IPS-18c (cell line): Measurements from ENCODE around the gene KIF14.
"Not testable (repeated sequence)": the region's sequence is repeated elsewhere in the genome, so short reads cannot be mapped to it uniquely, and the experiment has no call there.

Experiments used
- H3K4me3 ChIP-seq: 2 replicates; pipeline ENCODE4 v1.7.0; 2013; ENCODE audit warnings: low read depth, mild to moderate bottlenecking, low read length, moderate library complexity; ENCODE audit not compliant: insufficient read depth
- H3K9me3 ChIP-seq: one replicate; pipeline ENCODE4 v1.6.1; 2013; ENCODE audit warnings: mild to moderate bottlenecking, low read length, moderate library complexity; ENCODE audit not compliant: control insufficient read depth, insufficient read depth

KIF14 gene

GRCh38 chr1:200638073-200638472 is 17.5 kb upstream of the KIF14 start:
- Histone ChIP-seq H3K4me3 (no peak overlapping the region), H3K9me3 (no peaks in the 10 kb centered on the region)

DNA sequence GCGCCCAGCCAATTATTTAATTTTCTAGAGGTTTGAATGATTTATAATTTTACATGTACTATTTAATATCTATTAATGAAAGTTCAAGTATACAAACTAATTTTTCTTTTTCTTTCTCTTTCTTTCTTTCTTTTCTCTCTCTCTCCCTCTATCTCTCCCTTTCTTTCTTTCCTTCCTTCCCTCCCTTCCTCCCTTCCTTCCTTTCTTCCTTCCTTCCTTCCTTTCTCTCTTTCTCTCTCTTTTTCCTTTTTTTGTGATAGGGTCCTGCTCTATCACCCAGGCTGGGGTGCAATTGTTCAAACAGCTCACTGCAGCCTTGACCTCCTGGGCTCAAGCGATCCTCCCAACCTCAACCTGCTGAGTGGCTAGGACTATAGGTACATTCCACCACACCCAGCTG is 16.1 kb upstream of the KIF14 start:
- Histone ChIP-seq H3K4me3 (no peak overlapping the region), H3K9me3 (no peaks in the 10 kb centered on the region)

GRCh38 chr1:200634261-200635122 is 13.9 kb upstream of the KIF14 start:
- Histone ChIP-seq H3K9me3 (no peaks in the 10 kb centered on the region), H3K4me3 (no peak overlapping the region)

DNA sequence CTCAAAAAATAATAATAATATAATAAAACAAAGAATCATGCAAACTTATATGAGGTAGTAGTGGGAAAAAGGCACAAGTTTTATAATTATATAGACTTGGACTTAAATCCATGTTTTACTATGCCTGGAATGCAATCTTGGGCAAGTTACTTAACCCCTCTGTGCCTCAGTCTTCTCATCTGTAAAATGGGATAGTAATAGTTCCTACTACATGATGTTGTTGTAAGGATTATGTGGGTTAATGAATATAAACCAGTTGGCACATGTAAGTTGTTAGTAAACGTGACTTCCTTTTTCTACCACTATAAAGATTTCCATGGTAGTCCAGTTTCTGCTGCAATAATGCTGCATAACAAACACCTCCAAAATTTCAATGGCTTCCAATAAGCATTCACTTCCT is 10.8 kb upstream of the KIF14 start:
- Histone ChIP-seq H3K9me3 (no peaks in the 10 kb centered on the region), H3K4me3 (no peak overlapping the region)

DNA sequence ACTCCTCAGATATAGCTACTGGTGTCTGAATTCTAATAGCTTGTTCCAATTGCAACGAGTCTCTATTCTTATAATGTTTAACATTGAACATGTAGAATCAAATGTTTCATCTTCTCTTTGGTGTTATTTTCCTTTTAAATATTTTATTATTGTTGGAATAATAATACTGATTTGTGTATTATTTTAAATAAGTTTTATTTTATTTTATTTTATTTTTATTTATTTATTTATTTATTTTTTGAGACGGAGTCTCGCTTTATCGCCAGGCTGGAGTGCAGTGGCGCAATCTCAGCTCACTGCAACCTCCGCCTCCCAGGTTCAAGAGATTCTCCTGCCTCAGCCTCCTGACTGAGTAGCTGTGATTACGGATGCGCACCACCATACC is 10.0 kb upstream of the KIF14 start:
- not testable (repeated sequence) for H3K9me3 ChIP-seq

DNA sequence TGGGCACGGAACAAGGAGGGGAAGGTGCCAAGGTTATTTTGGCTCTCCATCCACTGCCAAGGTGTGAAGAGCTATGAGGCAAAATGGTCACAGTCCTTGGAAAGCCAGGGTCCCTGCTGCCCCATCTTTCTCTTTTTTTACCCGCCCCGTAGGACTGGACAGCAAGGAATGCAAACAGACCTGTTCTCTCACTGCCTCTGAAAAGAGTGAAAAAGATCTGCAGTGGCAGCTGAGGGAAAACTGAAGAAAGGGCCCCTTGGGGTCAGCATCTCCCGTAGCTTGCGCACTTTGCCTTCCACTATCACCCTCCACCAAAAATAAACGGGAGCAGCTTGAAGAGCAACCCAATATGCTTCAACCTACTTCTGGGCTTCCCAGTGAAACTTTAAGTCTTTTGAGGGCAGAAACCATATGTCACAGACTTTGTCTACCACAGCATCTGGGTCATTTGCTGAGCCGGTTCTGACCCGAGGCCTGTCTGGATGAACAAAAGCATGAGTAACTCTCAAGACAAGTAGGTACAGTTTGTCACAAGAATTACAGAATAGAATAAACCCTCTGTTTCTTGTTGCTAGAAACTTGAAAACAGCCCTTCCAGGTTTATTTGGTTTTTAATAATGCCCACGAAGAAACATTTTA is 9.4 kb upstream of the KIF14 start:
- H3K4me3 ChIP-seq, result no peak overlapping the region
- H3K9me3 ChIP-seq, result no peaks in the 10 kb centered on the region

More for the DNA sequence above, 10.0 kb upstream of the KIF14 start:
- not testable (repeated sequence) for H3K4me3 ChIP-seq

- Histone ChIP-seq H3K4me3 (no peak overlapping the region), H3K9me3 (no peaks in the 10 kb centered on the region)
These were observed 7.8 kb upstream of the KIF14 start for GRCh38 chr1:200628223-200628881.

GRCh38 chr1:200627575-200628222 is 7.1 kb upstream of the KIF14 start:
- H3K9me3 ChIP-seq, result no peaks in the 10 kb centered on the region
- no peak overlapping the region for H3K4me3 ChIP-seq

- H3K4me3 ChIP-seq, result no peak overlapping the region
- no peaks in the 10 kb centered on the region for H3K9me3 ChIP-seq
These were observed 6.4 kb upstream of the KIF14 start for GRCh38 chr1:200626853-200627534.

GRCh38 chr1:200625381-200625824 is 4.9 kb upstream of the KIF14 start:
- Histone ChIP-seq H3K4me3 (no peak overlapping the region), H3K9me3 (no peaks in the 10 kb centered on the region)

DNA sequence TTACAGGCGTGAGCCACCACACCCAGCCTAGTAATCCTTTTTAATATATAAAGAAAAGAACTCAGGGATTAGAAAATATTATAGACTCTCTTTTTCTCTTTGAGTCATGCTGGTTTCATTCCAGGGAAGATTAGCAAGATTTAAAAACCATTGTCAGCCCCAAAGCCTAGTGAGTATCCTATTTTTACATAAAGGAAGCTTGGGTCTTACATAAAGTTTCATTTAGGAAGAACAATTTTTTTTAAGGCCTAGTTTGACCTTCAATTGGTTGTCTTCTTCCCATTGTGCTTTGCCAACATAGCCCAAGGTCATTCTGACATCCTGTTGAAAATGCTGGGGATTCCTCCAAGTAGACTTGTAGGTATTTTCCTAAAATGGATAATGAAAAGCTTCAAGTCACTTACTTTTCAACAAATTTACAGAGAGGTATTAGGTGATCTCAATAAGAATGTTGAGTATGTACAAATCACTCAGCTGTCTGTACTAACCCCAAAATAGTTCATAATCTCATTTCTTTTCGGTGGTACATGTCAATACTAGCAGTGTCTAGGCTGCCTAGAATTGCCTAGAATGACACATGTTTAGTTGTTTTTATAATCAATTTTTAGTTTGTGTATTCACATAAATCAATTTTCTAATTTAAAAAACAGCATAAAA is 4.3 kb upstream of the KIF14 start:
- Histone ChIP-seq H3K9me3 (no peaks in the 10 kb centered on the region), H3K4me3 (no peak overlapping the region)

GRCh38 chr1:200619894-200620272 is 668 bp downstream of the KIF14 start:
- Histone ChIP-seq H3K9me3 (no peaks in the 10 kb centered on the region), H3K4me3 (peak overlapping the region; percentile 95)

DNA sequence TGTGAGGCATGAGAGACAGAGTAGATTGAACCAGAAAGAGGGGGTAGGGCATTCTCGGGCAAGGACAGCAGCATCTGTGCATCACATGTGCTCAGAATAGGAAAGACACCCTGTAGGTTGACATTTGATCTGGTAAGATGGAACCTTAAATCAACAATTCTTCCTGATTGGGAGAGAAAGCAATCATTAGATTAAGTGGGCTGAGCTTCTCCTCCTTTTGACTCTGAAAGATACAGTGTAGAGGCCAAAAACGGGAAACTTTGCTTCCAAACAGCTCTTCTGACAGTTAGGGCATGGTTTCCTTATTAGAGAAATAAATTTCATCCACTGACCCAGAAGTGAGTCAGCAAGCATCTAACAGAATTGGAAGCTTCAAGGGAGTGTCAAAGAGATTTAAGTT is 9.7 kb downstream of the KIF14 start:
- Histone ChIP-seq H3K4me3 (no peak overlapping the region), H3K9me3 (no peaks in the 10 kb centered on the region)

DNA sequence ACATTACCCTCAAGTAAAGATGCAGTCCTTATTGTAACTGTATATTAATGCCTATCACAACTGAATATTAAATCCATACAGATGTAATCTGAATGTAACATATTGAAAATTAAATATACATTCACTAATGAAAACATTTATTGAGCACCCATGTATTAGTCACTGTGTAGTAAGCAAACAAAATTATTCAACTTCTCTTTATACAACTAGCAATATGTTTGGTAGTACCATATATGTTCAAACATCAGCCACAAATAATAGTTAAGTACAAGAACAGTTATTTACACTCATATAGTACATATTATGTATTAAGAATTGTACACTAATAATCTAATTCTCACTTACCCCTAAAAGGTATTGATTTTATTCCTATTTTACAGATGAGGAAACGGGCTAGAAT is 17.9 kb downstream of the KIF14 start:
- Histone ChIP-seq H3K9me3 (no peaks in the 10 kb centered on the region), H3K4me3 (no peak overlapping the region)

DNA sequence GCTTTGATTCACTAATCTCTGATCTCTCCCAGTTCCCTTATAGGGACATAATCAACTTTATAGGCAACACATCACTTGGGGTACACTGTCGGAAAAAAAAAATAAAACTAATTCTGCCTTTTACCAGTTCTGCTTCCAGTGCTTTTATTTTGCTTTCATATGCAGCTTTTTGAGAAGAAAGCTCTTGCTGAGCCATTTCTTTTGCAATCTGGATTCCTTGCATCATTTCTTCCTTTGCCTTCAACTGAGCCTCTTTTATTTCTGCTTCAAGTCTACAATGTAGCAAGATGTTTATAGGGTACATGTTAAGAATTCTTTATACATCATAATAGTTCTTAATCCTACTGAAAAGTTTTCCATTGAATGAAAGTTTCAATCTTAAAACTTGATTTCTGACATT is 30.6 kb downstream of the KIF14 start:
- Histone ChIP-seq H3K4me3 (no peak overlapping the region), H3K9me3 (no peaks in the 10 kb centered on the region)

DNA sequence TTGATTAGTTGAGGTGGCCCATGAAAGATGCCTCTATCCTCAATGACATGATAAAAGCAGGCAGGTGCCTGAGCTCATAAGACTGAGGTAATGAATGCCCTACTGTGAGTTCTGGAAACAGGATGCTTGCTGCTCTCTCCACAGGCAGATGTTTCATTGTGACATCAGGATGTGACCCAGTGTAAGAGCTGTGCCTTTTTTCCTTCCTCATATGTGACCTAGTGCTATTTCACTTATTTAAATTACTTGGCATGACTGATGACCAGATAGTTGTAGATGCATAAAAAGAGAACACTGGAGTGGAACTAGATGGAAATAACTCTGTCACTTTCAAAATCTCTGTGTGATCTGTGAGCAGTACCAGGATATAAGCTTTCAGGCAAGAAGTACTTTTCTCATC is 31.9 kb downstream of the KIF14 start:
- H3K4me3 ChIP-seq, result no peak overlapping the region
- H3K9me3 ChIP-seq, result no peaks in the 10 kb centered on the region

- H3K9me3 ChIP-seq, result no peaks in the 10 kb centered on the region
- no peak overlapping the region for H3K4me3 ChIP-seq
These were observed 56.2 kb downstream of the KIF14 start for GRCh38 chr1:200564319-200564718.
